HEK293 (cell line): Measurements from ENCODE around the gene MVB12A.

Experiments used
- ZNF785 ChIP-seq: fragments of 450-650 bp; formaldehyde crosslinking; IDR thresholded peaks from 2 replicates; pipeline ENCODE4 v1.5.1; 2016; ENCODE audit warnings: missing biosample characterization, missing genetic modification characterization
- TF ChIP-seq, protein P1 (sequence below): fragments of 450-650 bp; formaldehyde crosslinking; IDR thresholded peaks from 2 replicates; pipeline ENCODE4 v1.5.1; 2016; ENCODE audit warnings: missing biosample characterization, missing genetic modification characterization

DNA sequence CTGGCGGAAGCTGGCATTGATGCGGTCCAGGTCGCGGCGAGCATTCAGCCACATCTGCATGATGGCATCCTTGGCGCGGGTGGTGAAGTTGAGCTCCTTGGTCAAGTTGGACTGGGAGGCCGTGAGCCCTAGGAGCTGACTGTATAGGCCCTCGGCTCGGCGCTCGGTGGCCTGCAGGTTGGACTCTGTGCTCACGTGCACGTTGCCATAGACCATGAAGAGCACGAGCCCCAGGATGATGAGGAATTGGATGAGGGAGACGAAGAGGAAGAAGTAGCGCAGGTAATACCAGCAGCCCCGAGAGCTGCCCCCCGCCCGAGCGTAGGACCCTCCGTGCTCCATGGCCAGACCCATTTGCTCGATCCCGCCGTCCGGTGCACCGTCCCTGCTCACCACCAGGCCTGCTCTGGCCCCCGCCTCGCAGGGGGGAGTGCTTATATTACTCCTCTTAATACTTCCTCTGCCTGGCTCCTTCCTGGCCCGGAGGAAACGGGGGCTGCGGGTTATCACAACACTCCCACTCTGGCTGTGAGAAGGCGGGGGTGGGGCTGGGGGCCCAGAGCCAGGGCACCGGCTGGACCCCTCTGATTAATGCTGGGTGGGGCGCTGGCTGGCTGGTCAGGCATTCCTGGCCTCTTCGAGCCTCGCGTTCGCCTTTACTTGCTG is 42.8 kb upstream of the MVB12A start, which contains the start of gene PLVAP:
- no peak for TF ChIP-seq ZNF785 (tag by site-specific recombination)
- TF ChIP-seq, protein P1, sequence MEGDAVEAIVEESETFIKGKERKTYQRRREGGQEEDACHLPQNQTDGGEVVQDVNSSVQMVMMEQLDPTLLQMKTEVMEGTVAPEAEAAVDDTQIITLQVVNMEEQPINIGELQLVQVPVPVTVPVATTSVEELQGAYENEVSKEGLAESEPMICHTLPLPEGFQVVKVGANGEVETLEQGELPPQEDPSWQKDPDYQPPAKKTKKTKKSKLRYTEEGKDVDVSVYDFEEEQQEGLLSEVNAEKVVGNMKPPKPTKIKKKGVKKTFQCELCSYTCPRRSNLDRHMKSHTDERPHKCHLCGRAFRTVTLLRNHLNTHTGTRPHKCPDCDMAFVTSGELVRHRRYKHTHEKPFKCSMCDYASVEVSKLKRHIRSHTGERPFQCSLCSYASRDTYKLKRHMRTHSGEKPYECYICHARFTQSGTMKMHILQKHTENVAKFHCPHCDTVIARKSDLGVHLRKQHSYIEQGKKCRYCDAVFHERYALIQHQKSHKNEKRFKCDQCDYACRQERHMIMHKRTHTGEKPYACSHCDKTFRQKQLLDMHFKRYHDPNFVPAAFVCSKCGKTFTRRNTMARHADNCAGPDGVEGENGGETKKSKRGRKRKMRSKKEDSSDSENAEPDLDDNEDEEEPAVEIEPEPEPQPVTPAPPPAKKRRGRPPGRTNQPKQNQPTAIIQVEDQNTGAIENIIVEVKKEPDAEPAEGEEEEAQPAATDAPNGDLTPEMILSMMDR (tag by site-specific recombination), result no peak
